ENCODE measurements around the gene PIGX.
A peak's percentile ranks its signal among the peaks of the same experiment; 100 is the strongest.

The PIGX gene

GRCh38 chr3:196686436-196686835 is 25.7 kb upstream of the PIGX start:
- no peak overlapping the region for H2AFZ ChIP-seq (ENCODE audit: low read length, unreplicated experiment)
- peaks cover 22% of the 10 kb centered on the region for H3K4me1 ChIP-seq (ENCODE audit: control insufficient read depth, insufficient read depth, low read length, unreplicated experiment)
- H3K27me3 ChIP-seq (ENCODE audit: insufficient read depth, low read length): no peaks in the 10 kb centered on the region
- H3K79me2 ChIP-seq (ENCODE audit: control insufficient read depth, insufficient read depth, low read length, unreplicated experiment): no peaks in the 10 kb centered on the region
- H3K27ac ChIP-seq (ENCODE audit: low read depth, low read length): peak overlapping the region; percentile 28; the same call in 1 of the 2 replicates
- H3K36me3 ChIP-seq (ENCODE audit: insufficient read depth, low read length): no peaks in the 10 kb centered on the region
- H3K4me3 ChIP-seq (ENCODE audit: low read depth, low read length): no peak overlapping the region

DNA sequence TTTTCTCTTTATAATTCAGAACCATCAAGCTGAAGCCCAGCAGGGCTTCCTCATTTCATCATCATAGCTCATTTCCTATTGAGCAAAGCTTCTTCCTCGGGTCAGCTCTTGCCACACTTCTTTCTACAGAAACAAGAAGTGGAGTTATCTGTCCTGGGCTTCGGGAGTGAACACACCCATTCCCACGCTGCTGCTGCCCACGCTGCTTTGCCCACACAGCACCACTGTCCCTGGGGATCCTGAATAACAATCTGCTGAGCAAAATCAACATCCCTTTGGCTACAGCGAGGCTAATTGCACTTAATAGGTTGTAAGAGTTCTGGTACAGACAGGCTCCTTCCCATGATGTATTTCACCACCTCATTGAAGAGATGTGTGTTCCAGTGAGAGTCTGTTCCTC is 23.8 kb upstream of the PIGX start:
- Histone ChIP-seq H3K27ac (ENCODE audit: low read depth, low read length) (peak overlapping the region; percentile 81), H3K4me1 (ENCODE audit: control insufficient read depth, insufficient read depth, low read length, unreplicated experiment) (peaks cover 22% of the 10 kb centered on the region), H3K4me3 (ENCODE audit: low read depth, low read length) (peak overlapping the region; percentile 2; the same call in 1 of the 2 replicates), H2AFZ (ENCODE audit: low read length, unreplicated experiment) (peak overlapping the region; percentile 14), H3K36me3 (ENCODE audit: insufficient read depth, low read length) (no peaks in the 10 kb centered on the region), H3K79me2 (ENCODE audit: control insufficient read depth, insufficient read depth, low read length, unreplicated experiment) (no peaks in the 10 kb centered on the region), H3K27me3 (ENCODE audit: insufficient read depth, low read length) (no peaks in the 10 kb centered on the region)

DNA sequence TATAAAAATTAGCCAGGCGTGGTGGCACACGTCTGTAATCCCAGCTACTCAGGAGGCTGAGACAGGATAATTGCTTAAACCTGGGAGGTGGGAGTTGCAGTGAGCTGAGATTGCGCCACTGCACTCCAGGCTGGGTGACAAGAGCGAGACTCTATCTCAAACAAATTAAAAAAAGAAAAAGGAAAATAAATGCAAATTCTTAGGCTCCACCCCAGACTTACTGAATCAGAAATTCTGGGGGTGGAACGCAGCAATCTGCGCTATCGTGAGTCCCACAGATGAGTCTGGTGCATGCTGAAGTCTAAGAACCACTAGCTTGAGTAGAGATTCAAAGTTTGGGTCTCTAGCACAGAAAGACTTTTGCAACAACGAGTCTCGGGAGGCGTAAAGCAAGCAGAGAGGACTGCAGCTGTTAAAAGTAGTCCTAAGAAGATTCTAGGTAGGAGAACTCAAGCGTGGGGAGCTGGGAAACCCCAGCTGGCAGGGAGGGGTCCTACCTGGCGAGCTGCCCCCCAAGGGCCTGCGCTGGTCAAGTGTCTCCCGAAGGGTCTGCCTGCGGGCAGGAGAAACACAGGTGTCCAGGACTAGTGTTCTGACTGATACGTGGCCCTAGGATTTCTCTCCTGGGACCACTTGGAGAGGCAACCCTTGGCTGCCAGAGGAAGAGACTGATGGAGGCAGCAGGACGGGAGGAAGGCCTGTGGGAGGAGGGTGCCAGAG is 22.1 kb upstream of the PIGX start:
- H3K27me3 ChIP-seq (ENCODE audit: insufficient read depth, low read length): no peaks in the 10 kb centered on the region
- H3K4me1 ChIP-seq (ENCODE audit: control insufficient read depth, insufficient read depth, low read length, unreplicated experiment): peaks cover 22% of the 10 kb centered on the region
- no peak overlapping the region for H2AFZ ChIP-seq (ENCODE audit: low read length, unreplicated experiment)
- no peak overlapping the region for H3K4me3 ChIP-seq (ENCODE audit: low read depth, low read length)
- H3K79me2 ChIP-seq (ENCODE audit: control insufficient read depth, insufficient read depth, low read length, unreplicated experiment): no peaks in the 10 kb centered on the region
- H3K36me3 ChIP-seq (ENCODE audit: insufficient read depth, low read length): no peaks in the 10 kb centered on the region
- H3K27ac ChIP-seq (ENCODE audit: low read depth, low read length): no peak overlapping the region

DNA sequence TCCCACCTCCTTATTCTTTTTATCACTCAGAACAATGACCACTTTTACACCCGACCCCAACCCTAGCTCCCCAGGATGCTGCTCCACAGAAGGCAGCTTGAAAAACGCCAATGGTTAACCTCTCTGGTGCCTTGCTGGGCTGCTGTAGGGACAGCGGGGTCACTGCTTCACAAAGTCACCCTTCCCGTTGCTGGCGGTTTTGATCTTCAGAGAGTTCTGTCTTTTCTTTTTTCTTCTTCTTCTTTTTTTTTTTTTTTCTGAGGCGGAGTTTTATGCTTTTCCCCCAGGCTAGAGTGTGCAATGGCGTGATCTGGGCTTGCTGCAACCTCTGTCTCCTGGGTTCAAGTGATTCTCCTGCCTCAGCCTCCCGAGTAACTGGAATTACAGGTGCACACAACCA is 20.8 kb upstream of the PIGX start:
- Histone ChIP-seq H2AFZ (ENCODE audit: low read length, unreplicated experiment) (no peak overlapping the region), H3K79me2 (ENCODE audit: control insufficient read depth, insufficient read depth, low read length, unreplicated experiment) (no peaks in the 10 kb centered on the region), H3K4me1 (ENCODE audit: control insufficient read depth, insufficient read depth, low read length, unreplicated experiment) (peaks cover 16% of the 10 kb centered on the region), H3K36me3 (ENCODE audit: insufficient read depth, low read length) (no peaks in the 10 kb centered on the region), H3K4me3 (ENCODE audit: low read depth, low read length) (no peak overlapping the region), H3K27ac (ENCODE audit: low read depth, low read length) (no peak overlapping the region), H3K27me3 (ENCODE audit: insufficient read depth, low read length) (no peaks in the 10 kb centered on the region)

- H3K4me1 ChIP-seq (ENCODE audit: control insufficient read depth, insufficient read depth, low read length, unreplicated experiment): no peaks in the 10 kb centered on the region
- no peak overlapping the region for H3K4me3 ChIP-seq (ENCODE audit: low read depth, low read length)
- H3K79me2 ChIP-seq (ENCODE audit: control insufficient read depth, insufficient read depth, low read length, unreplicated experiment): no peaks in the 10 kb centered on the region
- H3K27me3 ChIP-seq (ENCODE audit: insufficient read depth, low read length): no peaks in the 10 kb centered on the region
- no peak overlapping the region for H3K27ac ChIP-seq (ENCODE audit: low read depth, low read length)
- H2AFZ ChIP-seq (ENCODE audit: low read length, unreplicated experiment): peak overlapping the region; percentile 50
- H3K36me3 ChIP-seq (ENCODE audit: insufficient read depth, low read length): no peaks in the 10 kb centered on the region
Observed at GRCh38 chr3:196694202-196694638, 18.0 kb upstream of the PIGX start.

- no peak overlapping the region for H3K27ac ChIP-seq (ENCODE audit: low read depth, low read length)
- H3K36me3 ChIP-seq (ENCODE audit: insufficient read depth, low read length): no peaks in the 10 kb centered on the region
- no peak overlapping the region for H2AFZ ChIP-seq (ENCODE audit: low read length, unreplicated experiment)
- H3K4me3 ChIP-seq (ENCODE audit: low read depth, low read length): no peak overlapping the region
- no peaks in the 10 kb centered on the region for H3K27me3 ChIP-seq (ENCODE audit: insufficient read depth, low read length)
- no peaks in the 10 kb centered on the region for H3K79me2 ChIP-seq (ENCODE audit: control insufficient read depth, insufficient read depth, low read length, unreplicated experiment)
- H3K4me1 ChIP-seq (ENCODE audit: control insufficient read depth, insufficient read depth, low read length, unreplicated experiment): no peaks in the 10 kb centered on the region
Observed at GRCh38 chr3:196694941-196695848, 17.0 kb upstream of the PIGX start.

DNA sequence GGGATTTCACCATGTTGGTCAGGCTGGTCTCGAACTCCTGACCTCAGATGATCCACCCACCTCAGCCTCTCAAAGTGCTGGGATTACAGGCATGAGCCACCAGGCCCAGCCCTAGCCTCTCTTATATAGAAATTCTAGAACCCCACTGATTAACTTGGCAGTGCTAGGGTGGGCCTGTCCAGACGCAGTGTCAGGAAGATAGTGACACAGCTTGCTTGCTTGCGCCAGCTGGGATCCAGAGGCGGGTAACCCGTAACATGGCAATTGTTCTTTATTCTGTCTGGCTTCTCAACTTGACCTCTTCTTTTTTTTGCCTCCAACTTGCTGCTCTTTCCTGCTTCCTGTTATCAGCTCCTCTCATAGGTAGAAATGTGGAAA is 16.3 kb upstream of the PIGX start:
- Histone ChIP-seq H3K4me1 (ENCODE audit: control insufficient read depth, insufficient read depth, low read length, unreplicated experiment) (no peaks in the 10 kb centered on the region), H3K4me3 (ENCODE audit: low read depth, low read length) (no peak overlapping the region), H3K27me3 (ENCODE audit: insufficient read depth, low read length) (no peaks in the 10 kb centered on the region), H2AFZ (ENCODE audit: low read length, unreplicated experiment) (no peak overlapping the region), H3K27ac (ENCODE audit: low read depth, low read length) (no peak overlapping the region), H3K36me3 (ENCODE audit: insufficient read depth, low read length) (no peaks in the 10 kb centered on the region), H3K79me2 (ENCODE audit: control insufficient read depth, insufficient read depth, low read length, unreplicated experiment) (no peaks in the 10 kb centered on the region)

- H3K4me3 ChIP-seq (ENCODE audit: low read depth, low read length): no peak overlapping the region
- no peak overlapping the region for H3K27ac ChIP-seq (ENCODE audit: low read depth, low read length)
- no peaks in the 10 kb centered on the region for H3K36me3 ChIP-seq (ENCODE audit: insufficient read depth, low read length)
- no peaks in the 10 kb centered on the region for H3K27me3 ChIP-seq (ENCODE audit: insufficient read depth, low read length)
- H2AFZ ChIP-seq (ENCODE audit: low read length, unreplicated experiment): no peak overlapping the region
- no peaks in the 10 kb centered on the region for H3K4me1 ChIP-seq (ENCODE audit: control insufficient read depth, insufficient read depth, low read length, unreplicated experiment)
- no peaks in the 10 kb centered on the region for H3K79me2 ChIP-seq (ENCODE audit: control insufficient read depth, insufficient read depth, low read length, unreplicated experiment)
Observed at GRCh38 chr3:196697270-196697669, 14.9 kb upstream of the PIGX start.

DNA sequence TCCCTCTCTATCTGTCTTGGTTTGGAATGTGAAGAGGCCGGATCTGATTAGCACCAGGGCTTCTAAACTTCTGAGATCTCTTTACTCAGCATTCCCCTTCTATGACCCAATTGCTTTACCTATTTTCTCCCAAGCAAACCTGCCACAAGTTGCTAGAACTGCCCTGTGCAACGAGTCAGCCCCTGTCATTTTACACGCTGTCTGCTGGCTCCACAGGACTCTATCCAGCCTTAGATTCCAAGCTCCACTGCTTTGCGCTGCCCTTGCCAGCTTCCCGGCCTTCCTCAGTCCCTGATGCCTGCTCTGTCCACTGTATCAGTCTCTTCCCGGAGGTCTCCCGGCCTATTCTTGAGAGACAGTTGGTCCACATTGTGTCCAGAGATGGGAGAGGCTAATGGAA is 12.4 kb upstream of the PIGX start:
- Histone ChIP-seq H3K27me3 (ENCODE audit: insufficient read depth, low read length) (no peaks in the 10 kb centered on the region), H2AFZ (ENCODE audit: low read length, unreplicated experiment) (no peak overlapping the region), H3K4me1 (ENCODE audit: control insufficient read depth, insufficient read depth, low read length, unreplicated experiment) (no peaks in the 10 kb centered on the region), H3K36me3 (ENCODE audit: insufficient read depth, low read length) (no peaks in the 10 kb centered on the region), H3K79me2 (ENCODE audit: control insufficient read depth, insufficient read depth, low read length, unreplicated experiment) (no peaks in the 10 kb centered on the region), H3K4me3 (ENCODE audit: low read depth, low read length) (no peak overlapping the region), H3K27ac (ENCODE audit: low read depth, low read length) (no peak overlapping the region)

DNA sequence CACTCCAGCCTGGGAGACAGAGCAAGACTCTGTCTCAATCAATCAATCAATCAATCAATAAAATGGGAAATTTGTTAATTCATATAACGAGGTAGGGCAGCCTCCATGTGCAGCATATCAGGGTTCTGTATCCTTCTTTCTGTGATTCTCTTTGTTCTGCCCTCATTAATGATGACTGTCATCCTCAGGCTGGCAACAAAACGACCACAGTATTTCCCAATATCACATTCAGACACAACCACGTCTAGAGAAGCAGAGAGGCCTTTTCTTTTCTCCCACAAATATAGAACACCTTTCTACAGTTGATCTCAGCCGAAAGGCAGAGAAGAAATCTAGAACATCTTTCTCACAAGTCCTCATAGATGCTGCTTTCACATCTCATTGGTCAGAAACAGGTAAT is 11.4 kb upstream of the PIGX start:
- Histone ChIP-seq H3K4me1 (ENCODE audit: control insufficient read depth, insufficient read depth, low read length, unreplicated experiment) (no peaks in the 10 kb centered on the region), H3K79me2 (ENCODE audit: control insufficient read depth, insufficient read depth, low read length, unreplicated experiment) (no peaks in the 10 kb centered on the region), H3K4me3 (ENCODE audit: low read depth, low read length) (no peak overlapping the region), H3K27me3 (ENCODE audit: insufficient read depth, low read length) (no peaks in the 10 kb centered on the region), H3K36me3 (ENCODE audit: insufficient read depth, low read length) (no peaks in the 10 kb centered on the region), H2AFZ (ENCODE audit: low read length, unreplicated experiment) (no peak overlapping the region), H3K27ac (ENCODE audit: low read depth, low read length) (no peak overlapping the region)

DNA sequence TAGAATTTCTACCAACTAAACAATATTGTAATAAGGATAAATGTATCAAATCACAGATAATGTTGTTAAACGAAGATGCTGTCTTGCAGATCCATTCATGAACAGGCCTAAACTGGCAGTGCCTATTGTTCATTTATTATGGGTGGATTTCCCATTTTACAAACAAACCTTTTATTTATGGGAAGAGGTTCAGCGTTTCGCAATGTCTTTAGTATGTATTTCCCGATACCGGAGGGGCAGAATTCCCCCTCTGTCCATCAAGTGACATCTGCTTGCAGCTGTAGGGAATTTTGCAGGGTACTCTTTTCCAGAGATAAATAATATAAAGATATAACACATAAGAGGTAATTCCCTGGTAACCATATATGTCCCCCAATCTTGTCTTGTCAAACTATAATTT is 5.8 kb upstream of the PIGX start:
- H3K4me1 ChIP-seq (ENCODE audit: control insufficient read depth, insufficient read depth, low read length, unreplicated experiment): no peaks in the 10 kb centered on the region
- no peaks in the 10 kb centered on the region for H3K79me2 ChIP-seq (ENCODE audit: control insufficient read depth, insufficient read depth, low read length, unreplicated experiment)
- no peaks in the 10 kb centered on the region for H3K27me3 ChIP-seq (ENCODE audit: insufficient read depth, low read length)
- no peak overlapping the region for H3K27ac ChIP-seq (ENCODE audit: low read depth, low read length)
- no peak overlapping the region for H2AFZ ChIP-seq (ENCODE audit: low read length, unreplicated experiment)
- no peak overlapping the region for H3K4me3 ChIP-seq (ENCODE audit: low read depth, low read length)
- H3K36me3 ChIP-seq (ENCODE audit: insufficient read depth, low read length): no peaks in the 10 kb centered on the region

Data from ACC112 (cell line).